GM19397 (cell line): ENCODE data around the gene LLCFC1.

Source experiments
- ATAC-seq: cut with Tn5 transposase; IDR thresholded peaks from one replicate; pipeline ENCODE4 v1.9.1; 2021; ENCODE audit warnings: mild to moderate bottlenecking, moderate library complexity; ENCODE audit not compliant: unreplicated experiment

The LLCFC1 gene

DNA sequence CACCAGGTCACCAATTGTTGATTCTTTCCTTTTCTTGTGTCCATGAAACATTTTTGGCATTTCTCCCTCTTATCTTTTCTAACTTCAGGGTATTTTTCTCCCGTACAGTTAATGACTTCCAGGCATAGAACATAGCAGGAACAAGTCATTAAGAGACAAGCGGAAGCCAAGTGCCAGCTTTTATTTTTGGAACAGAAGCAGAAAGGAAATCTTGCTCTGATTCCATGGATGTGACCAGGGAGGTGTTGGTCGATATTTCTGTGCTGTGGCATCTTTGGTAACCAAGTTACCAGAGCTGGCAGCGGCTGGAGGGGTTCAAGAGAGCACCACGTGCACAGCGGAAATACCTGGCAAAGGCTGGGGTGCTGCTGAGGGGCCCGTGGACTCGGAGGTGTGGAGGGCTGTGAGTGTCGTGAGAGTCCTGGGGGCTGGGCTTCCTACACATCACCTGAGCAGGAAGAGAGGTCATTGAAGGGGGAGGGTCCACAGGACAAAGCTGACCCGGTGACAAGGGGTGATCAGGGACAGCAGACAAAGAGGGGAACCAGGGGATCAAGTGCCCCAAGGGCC is 1.8 kb downstream of the LLCFC1 start:
- ATAC-seq: no peak

DNA sequence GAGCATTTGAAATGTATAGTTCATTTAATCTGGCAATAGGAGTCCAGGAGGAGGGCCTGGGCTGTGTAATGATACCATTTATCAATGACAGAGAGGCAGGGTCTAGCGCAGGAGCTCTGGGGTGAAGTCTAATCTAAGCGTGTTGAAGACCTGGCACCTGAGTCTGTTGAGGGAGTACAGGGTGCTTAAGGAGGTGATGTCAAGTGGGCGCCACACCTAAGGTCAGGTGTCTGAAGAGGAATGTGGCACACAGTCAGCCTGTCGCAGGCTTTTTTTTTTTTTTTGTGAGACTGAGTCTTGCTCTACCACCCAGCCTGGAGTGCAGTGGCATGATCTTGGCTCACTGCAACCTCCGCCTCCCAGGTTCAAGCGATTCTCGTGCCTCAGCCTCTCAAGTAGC is 2.3 kb downstream of the LLCFC1 start:
- ATAC-seq: no peak

GRCh38 chr7:142942746-142943145 is 3.5 kb downstream of the LLCFC1 start:
- ATAC-seq: no peak

- ATAC-seq: no peak
Measured at GRCh38 chr7:142943706-142944268, 4.5 kb downstream of the LLCFC1 start.

GRCh38 chr7:142945001-142945400 is 5.7 kb downstream of the LLCFC1 start:
- ATAC-seq: no peak

DNA sequence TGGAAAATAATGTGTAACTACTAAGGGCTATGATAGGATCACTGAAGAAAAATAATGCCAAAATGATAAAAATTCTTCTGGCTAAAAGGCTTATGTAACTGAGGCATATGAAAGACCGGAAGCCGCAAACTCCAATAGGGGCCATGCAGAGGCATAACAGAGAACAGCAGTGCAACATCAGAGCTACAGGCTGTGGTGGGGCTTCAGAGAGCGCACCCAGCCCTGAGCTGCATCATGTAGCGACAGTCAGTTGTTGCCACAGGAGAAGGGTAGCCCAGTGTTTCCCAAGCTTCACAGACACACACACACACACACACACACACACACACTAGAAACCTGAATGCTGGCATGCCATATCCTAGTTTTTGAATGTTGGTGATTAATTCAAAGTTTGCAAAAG is 9.3 kb downstream of the LLCFC1 start:
- no peak for ATAC-seq

- ATAC-seq: no peak
Measured at GRCh38 chr7:142950235-142950634, 11.0 kb downstream of the LLCFC1 start.

DNA sequence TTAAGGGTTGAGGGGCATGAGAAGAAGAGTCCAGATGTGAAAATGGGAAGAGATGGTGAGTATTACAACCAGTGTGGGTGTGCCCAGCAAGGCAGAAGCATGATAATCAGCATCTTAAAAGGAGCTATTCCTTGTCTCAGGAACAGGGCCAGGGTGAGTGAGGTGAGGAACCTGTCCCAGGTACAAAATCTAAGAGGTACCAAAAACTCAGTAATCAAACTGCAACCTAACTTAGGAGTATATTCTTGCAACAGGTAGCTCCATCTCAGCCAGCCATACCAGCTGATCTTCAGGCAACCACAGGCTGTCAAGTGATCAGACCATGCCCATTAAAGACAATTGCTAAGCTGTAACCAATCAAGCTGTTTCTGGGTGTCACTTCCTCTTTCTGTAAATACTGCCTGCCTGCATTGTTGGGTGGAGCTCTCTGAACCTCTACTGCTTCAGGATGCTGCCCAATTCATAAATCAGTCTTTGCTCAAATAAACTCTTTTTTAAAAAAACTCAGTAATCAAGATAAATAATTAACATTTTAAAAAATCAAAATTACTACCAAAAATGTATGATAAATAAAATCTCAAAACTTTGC is 15.5 kb downstream of the LLCFC1 start:
- no peak for ATAC-seq

DNA sequence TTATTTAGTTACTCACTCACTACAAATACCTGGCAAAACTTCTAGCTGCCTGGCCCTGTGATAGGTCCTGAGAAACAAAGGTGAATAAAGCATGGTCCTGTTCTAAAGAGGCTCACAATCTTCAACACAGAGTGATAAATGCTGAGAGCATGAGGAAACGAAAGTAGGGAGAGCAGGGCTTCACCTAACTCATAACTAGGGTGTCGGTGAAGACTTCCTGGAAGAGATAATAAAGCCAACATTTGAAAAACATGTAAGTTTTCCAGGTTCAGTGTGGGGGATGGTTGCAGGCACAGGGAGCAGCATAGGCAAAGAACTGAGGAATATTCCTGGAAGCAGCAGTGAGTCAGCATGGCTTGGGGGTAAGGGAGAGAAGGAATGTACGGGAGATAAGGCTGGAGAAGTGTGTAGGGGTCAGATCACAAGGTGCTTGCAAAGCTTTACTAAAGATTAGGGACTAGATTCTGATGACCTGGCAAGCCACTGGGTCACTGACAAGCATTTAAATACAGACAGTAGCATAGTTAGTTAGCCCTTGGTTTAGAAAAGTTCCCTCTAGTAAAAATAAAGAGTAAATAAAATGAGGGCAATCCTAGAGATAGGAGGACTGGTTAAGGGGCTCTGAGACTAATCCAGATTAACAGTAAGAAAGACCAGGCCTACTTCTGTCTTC is 17.8 kb downstream of the LLCFC1 start:
- ATAC-seq: no peak

DNA sequence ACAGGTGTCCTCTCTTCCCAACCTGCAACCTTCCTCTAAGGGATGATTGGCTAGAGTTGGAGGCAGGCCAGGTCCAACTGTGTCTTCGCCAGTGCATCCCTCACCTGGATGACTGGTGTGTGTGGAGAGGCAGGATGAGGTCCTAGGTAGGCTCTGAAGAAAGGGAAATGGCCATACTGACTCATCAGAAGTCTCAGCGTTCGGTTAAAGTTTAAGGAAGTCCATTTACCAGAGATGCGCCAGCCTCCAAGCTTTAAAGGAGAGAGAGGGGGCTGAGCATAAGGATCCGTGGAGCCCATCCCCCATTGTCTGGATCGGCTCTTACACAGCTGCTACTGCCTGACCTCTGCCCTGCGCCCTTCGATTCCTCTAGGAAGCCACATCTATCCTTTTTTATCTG is 18.4 kb downstream of the LLCFC1 start:
- no peak for ATAC-seq

GRCh38 chr7:142959202-142959601 is 19.9 kb downstream of the LLCFC1 start:
- ATAC-seq: no peak

DNA sequence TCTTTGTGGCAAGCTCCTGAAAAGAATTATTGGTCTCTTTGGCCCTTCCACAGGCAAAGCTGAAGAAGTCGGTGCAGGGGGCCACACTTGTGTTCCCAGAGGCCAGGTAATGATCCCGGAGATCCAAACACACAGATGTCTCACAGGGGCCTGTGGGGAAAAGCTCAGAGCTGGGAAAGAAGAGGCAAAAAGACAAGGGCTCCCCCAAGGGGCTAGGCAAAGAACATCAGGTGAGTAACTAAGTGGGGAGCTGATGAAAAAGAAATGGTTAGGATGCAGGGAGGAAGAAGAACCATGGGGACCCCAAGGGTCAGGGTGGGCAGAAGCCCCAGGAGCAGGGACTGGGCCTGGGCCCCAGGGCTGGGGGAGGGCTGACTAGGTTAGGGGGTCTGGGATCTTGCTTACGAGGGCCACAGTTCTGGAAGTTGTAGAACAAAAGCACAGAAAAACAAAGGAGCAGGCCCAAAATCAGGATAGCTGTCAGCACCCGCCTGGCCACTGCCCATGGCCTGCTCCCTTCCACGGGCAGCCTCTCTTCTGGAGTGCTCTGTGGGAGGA is 21.8 kb downstream of the LLCFC1 start:
- no peak for ATAC-seq

- no peak for ATAC-seq
Measured at GRCh38 chr7:142961595-142961972, 22.3 kb downstream of the LLCFC1 start.

DNA sequence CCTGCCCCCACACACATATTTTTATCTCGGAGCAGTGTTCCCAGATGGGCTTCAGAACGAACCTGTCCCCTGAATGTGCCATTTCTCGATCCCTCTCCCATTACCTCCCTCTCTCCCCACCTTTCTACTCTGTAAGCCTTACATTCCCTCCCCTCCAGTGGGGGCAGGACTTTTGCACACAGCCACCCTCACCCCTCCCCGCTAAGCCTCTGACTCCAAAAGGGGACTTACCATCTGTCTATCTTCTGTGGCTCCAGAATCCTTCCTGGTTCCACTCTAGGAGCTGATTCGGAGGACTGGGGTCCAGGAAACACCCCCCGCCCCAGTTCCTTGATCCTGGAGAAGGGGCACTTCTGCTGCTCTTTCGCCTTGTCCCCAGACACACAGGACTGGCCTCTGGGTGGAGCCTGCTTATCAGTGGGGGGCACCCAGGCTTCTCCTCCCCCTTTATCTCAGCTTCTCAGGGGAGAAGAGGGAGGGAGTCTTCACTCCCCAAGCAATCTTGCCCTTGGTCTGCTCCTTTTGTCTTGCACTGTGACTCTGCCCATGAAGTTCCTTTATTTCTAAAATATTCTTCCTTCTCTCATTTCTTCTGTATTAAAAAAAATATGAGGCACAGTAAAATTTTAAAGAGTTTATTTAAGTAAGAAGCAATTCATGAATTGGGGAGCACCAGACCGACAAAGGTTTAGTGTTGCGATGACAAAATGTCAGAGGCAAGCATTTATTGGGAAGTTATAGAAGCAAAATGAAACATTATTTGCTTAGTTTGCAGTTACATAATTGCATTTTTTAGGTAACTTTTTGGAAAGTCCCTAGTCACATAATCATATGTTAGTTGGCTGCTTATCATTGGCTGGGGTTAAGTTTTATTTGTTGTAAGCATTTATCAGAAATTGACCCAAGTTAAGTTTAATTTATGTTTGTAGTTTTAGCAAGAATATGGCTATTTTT is 23.0 kb downstream of the LLCFC1 start, which contains the start of gene KEL:
Gene KEL, minus strand, starts transcription at position 391 of the 954 bp plus-strand sequence. Its CDS starts 157 bp downstream, at position 234.
- no peak for ATAC-seq

DNA sequence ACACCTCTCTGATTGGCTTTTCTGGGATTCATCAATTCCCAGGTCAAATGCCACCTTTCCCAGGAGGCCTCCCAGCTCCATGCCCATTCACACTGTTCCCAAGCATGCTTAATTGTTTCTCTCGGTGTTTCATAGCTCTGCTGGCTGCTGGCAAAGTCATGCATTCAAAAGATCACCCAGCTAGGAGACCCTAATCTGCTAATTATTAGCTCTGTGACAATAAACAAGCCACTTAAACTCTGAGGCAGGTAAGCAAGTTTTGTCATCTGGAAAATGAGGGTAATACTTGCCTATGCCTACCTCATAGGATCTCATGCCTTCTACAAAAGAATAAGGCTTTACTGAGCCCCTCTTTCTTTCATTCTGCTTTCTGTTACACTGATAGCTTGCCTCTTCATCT is 23.7 kb downstream of the LLCFC1 start:
- ATAC-seq: no peak

GRCh38 chr7:142963993-142964392 is 24.7 kb downstream of the LLCFC1 start:
- ATAC-seq: no peak

DNA sequence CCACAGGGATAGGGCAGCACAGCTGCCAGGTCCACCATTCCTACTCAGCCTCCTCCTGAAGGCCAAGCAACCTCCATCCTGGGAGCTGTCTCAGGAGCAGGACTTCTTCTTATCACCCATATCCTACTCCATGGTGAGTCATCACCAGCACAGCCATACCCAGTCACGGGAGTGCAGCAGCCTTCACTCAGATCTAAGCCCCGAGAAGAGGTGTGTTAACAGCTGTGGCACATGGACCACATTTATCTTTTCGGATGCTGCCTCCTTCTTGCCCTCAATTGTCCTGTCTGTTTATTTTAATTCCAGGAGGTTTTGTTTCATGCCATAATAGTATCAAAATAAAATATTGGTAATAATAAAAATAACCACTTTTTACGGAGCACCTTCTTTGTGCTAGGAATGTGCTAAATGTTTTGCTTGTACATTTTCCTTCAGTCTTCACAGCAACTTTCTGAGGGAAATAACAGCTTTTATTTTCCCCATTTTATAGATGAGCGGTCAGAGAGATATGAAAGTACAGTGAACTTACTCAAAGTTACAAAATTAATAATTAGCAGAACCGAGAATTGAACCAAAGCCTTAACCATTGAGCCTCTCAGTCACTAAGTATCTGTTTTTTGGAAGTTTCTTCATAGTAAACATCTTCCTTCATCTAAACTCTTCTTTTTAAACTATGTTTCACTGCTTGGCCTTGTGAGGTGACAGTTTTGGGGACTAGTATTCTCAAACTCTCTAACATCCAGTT is 25.4 kb downstream of the LLCFC1 start:
- ATAC-seq: no peak

GRCh38 chr7:142968229-142968628 is 28.9 kb downstream of the LLCFC1 start:
- ATAC-seq: no peak

- no peak for ATAC-seq
Measured at GRCh38 chr7:142969183-142969582, 29.9 kb downstream of the LLCFC1 start.

- ATAC-seq: no peak
Measured at GRCh38 chr7:142974626-142975025, 35.3 kb downstream of the LLCFC1 start.
